Measurements from ENCODE around the gene RFC2. TPM values are rescaled to one million over a fixed set of nuclear protein-coding genes. Genes with fewer than 3 reads are reported as not detected.
"Not testable (repeated sequence)": the region's sequence is repeated elsewhere in the genome, so short reads cannot be mapped to it uniquely, and the experiment has no call there.

Gene RFC2
- total RNA-seq, 2 donors from 2014 or later, result 6.0 to 8.5 TPM

DNA sequence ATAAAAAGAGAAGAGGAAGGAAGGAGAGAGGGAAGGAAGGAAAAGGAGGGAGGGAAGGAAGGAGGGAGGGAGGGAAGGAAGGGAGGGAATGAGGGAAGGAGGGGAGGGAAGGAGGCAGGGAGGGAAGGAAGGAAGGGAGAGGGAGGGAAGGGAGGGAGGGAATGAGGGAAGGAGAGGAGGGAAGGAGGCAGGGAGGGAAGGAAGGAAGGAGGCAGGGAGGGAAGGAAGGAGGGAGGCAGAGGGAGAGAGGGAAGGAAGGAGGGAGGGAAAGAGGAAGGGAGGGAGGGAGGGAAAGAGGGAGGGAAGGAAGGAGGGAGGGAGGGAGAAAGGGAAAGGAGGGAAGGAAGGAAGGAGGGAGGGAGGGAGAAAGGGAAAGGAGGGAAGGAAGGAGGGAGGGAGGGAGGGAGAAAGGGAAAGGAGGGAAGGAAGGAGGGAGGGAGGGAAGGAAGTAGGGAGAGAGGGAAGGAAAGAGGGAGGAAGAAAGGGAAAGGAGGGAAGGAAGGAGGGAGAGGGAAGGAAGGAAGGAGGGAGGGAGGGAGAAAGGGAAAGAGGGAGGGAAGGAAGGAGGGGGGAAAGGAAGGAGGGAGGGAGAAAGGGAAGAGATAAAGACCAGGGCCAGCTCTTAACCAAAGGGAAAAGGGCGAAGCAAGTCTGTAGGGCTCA, 50.1 kb downstream of the RFC2 start:
- no peaks in the 10 kb centered on the region for H3K36me3 ChIP-seq
- no peak overlapping the region for H3K4me3 ChIP-seq
- no peak overlapping the region for H3K27ac ChIP-seq
- no peak for DNase-seq (ENCODE audit: low spot score)
- H3K9me3 ChIP-seq, result no peaks in the 10 kb centered on the region
- H3K27me3 ChIP-seq, result no peaks in the 10 kb centered on the region
- TF ChIP-seq, protein P1, sequence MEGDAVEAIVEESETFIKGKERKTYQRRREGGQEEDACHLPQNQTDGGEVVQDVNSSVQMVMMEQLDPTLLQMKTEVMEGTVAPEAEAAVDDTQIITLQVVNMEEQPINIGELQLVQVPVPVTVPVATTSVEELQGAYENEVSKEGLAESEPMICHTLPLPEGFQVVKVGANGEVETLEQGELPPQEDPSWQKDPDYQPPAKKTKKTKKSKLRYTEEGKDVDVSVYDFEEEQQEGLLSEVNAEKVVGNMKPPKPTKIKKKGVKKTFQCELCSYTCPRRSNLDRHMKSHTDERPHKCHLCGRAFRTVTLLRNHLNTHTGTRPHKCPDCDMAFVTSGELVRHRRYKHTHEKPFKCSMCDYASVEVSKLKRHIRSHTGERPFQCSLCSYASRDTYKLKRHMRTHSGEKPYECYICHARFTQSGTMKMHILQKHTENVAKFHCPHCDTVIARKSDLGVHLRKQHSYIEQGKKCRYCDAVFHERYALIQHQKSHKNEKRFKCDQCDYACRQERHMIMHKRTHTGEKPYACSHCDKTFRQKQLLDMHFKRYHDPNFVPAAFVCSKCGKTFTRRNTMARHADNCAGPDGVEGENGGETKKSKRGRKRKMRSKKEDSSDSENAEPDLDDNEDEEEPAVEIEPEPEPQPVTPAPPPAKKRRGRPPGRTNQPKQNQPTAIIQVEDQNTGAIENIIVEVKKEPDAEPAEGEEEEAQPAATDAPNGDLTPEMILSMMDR (IDR thresholded peaks at IDR 0.05), result no peak
- H3K4me1 ChIP-seq, result peaks cover 0 to 8% of the 10 kb centered on the region in 2 donors

DNA sequence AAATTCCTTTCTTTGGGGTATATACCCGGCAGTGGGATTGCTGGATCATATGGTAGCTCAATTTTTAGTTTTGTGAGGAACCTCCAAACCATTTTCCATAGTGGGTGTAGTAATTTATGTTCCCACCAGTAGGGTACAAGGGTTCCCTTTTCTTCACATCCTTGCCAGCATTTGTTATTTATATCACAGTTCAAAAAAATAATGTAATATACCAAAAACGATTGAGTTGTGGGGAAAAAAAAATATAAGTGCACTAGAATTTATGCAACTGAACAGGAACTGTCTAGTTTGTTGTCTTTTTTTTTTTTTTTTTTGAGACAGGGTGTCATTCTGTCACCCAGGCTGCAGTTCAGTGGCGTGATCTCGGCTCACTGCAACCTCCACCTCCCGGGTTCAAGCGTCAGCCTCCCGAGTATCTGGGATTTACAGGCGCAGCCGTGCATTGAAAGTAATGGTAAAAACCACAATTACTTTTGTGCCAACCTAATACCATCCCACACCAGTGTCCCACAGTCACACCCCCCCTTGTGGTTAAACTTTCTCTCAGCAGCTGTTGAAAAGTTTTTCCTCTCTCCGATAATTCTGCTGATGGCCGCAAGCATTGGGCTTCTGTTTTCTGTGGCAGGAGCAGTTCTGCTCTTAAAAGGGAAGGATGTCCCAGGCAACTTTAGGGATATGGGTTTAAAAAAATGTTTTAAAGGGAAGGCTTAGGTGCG, 51.2 kb downstream of the RFC2 start:
- Histone ChIP-seq H3K4me1 (peaks cover 0 to 8% of the 10 kb centered on the region in 2 donors), H3K9me3 (no peaks in the 10 kb centered on the region), H3K27me3 (no peaks in the 10 kb centered on the region), H3K27ac (no peak overlapping the region), H3K4me3 (no peak overlapping the region), H3K36me3 (no peaks in the 10 kb centered on the region)
- TF ChIP-seq, protein P1 (IDR thresholded peaks at IDR 0.05), result peak in 1 of 2 donors; percentile 48
- DNase-seq (ENCODE audit: low spot score), result no peak

DNA sequence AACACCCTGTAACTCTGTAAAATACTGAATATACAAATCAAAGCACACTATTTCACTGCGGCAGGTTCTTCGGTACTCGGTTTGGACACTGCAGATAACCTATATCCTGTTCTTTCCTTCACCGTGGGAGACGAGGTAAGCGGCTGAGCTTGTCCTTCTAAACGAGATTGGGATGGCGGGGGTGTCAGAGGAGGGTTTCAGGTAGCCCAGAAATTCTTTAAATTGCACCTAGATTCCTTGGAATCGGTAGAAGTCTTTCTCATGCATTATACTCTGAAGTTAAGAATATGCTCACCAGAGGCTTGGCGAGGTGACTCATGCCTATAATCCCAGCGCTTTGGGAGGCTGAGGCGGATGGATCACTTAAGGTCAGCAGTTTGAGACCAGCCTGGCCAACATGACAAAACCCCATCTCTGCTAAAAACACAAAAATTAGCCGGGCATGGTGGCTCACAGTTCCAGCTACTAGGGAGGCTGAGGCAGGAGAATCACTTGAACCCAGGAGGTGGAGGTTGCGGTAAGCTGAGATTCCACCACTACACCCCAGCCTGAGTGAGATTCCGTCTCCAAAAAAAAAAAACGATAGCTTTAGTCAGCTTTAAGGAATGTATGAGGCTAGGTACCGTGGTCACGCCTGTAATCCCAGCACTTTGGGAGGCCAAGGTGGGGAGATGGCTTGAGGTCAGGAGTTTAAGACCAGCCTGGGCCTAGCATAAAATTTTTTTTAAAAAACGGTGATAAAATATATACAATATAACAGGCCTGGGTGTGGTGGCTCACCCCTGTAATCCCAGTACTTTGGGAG, 54.4 kb downstream of the RFC2 start:
- Histone ChIP-seq H3K27me3 (no peaks in the 10 kb centered on the region), H3K27ac (no peak overlapping the region), H3K4me3 (no peak overlapping the region), H3K36me3 (peaks cover 12% of the 10 kb centered on the region), H3K9me3 (no peaks in the 10 kb centered on the region), H3K4me1 (no peaks in the 10 kb centered on the region)
- TF ChIP-seq, protein P1 (IDR thresholded peaks at IDR 0.05), result no peak
- DNase-seq (ENCODE audit: low spot score), result no peak

DNA sequence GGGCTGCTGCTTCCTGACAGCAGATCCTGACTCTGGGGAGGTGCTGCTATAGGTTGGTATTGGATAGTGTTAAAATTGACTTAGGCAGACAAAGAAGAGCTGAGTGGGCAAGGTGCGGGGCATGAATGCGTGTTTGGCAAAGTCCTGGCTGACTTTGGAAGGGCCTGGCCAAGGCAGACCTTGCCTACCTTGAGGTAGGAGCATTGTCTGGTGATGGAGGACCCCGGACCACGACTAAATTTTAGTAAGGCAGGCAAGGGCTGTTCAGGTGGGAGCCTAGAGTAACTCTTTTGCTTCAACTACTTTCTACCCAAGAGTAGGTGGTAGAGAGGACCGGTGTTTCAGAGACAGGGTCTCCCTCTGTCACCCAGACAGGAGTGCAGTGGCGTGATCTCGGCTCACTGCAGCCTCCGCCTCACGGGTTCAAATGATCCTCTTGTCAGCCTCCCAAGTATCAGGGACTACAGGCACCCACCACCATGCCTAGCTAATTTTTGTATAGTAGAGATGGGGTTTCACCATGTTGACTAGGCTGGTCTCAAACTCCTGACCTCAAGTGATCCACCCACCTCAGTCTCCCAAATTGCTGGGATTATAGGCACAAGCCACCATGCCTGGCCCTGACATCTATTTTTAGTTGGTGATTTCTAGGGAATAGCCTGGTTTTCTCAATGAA, 56.6 kb downstream of the RFC2 start:
- no peak overlapping the region for H3K4me3 ChIP-seq
- H3K9me3 ChIP-seq, result no peaks in the 10 kb centered on the region
- TF ChIP-seq, protein P1 (IDR thresholded peaks at IDR 0.05), result no peak
- no peak for DNase-seq (ENCODE audit: low spot score)
- no peak overlapping the region for H3K27ac ChIP-seq
- H3K27me3 ChIP-seq, result no peaks in the 10 kb centered on the region
- no peaks in the 10 kb centered on the region for H3K4me1 ChIP-seq
- peaks cover 32% of the 10 kb centered on the region for H3K36me3 ChIP-seq

DNA sequence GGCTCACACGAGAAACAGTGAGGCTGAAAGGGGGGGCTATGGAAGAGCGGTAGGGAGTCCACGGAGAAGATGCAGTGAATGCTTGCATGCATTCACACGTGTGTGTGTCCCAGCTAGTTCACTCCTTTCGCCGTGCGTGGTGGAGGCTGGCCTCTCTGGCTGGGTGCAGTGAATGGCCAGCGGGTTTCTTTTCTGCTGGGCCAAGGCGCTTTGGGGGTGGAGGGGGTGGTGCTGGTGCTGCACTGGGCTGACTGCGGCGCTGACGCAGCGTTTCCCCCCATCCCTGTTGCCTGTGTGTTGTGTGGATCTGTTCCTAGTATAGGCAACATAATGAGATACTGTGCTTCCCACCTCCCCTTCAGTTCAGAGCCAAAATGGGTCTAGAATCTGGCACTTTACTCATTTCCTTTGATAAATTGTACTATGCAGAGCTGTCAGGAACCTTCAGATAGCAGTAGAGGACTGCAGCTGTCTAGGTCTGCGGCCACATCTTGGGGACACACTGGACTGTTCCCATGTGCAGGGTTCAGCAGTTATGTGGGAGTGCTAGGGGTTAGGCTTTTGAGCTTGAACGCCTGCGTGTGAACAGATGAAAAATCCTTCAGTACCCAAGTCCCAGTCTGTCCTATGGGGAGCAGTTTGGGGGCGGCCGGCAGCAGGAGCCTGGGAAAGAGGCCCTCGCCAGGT, 58.1 kb downstream of the RFC2 start:
- not testable (repeated sequence) for H3K4me3 ChIP-seq; H3K4me1 ChIP-seq; H3K27me3 ChIP-seq; H3K27ac ChIP-seq; H3K9me3 ChIP-seq; DNase-seq (ENCODE audit: low spot score)
- H3K36me3 ChIP-seq, result peaks cover 46% of the 10 kb centered on the region

DNA sequence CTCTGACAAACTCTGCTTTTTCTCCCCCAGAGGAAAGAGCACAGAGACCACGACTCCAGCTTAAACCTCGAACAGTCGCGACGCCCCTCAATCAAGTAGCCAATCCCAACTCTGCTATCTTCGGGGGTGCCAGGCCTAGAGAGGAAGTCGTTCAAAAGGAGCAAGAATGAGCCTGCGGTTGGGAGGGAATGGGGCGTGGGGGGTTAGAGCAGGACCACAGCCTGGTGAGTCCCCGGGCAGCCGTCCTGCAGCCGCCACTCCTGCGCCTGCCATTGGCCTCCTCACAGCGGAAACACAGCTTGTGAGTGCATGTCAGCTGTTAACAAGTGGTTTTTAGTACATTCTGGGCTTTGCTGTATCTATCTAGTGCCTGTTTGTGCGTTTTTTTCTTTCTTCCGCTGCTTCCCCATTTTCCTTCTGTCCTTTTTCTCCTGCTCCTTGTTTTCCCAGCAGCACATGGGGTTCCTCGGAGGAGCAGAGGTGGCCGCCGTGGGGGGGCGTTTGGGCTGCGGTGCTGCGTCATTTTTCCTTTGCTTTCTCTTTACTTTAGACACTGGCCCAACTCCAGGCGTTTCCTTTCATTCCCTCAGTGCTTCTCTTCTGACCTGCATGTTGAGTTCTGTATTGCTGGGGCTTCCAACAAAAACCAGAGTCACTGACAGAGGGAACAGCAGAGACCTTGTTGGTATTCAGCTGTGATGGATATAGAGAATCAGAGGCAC, 58.9 kb downstream of the RFC2 start:
- not testable (repeated sequence) for H3K4me1 ChIP-seq; H3K4me3 ChIP-seq; H3K9me3 ChIP-seq; DNase-seq (ENCODE audit: low spot score); H3K27me3 ChIP-seq; H3K27ac ChIP-seq
- peaks cover 54% of the 10 kb centered on the region for H3K36me3 ChIP-seq
